Right lobe of liver (tissue), 6 donors: ENCODE measurements around the gene CACNA1E. TPM values are rescaled to one million over a fixed set of nuclear protein-coding genes. Genes with fewer than 3 reads are reported as not detected.

Experiments used
- ATAC-seq, 4 donors: fragments of 200-7000 bp; cut with Tn5 transposase; one replicate each; pipeline ENCODE4 v1.9.1; 2020; ENCODE audit warnings: mild to moderate bottlenecking in 4 of 4, moderate library complexity in 4 of 4
- DNase-seq, 3 donors: peaks; one replicate each; pipeline ENCODE4 v3.0.0-alpha.2; 2020
- H3K27ac ChIP-seq, 3 donors: fragments of 200-600 bp; one replicate each; pipeline ENCODE4 v1.8.0; 2022
- H3K27me3 ChIP-seq, 2 donors: fragments of 200-600 bp; one replicate each; pipeline ENCODE4 v1.8.0; 2022
- H3K36me3 ChIP-seq, 4 donors: fragments of 200-600 bp; sonication (generic) in 1 of 4; one replicate each; pipeline versions ENCODE4 v1.5.1 to v1.8.0; 2017 to 2022; ENCODE audit warnings: control low read depth in 1 of 4
- H3K4me1 ChIP-seq, 4 donors: fragments of 200-600 bp; sonication (generic) in 1 of 4; one replicate each; pipeline versions ENCODE4 v1.5.1 to v1.8.0; 2017 to 2022; ENCODE audit warnings: control low read depth in 1 of 4
- H3K4me3 ChIP-seq, 3 donors: fragments of 200-600 bp; one replicate each; pipeline ENCODE4 v1.8.0; 2022
- H3K9me3 ChIP-seq, 4 donors: fragments of 200-600 bp; sonication (generic) in 1 of 4; one replicate each; pipeline versions ENCODE4 v1.5.1 to v1.8.0; 2017 to 2022; ENCODE audit warnings: control low read depth in 1 of 4
- POLR2A ChIP-seq: fragments of 450-650 bp; IDR thresholded peaks from one replicate; pipeline ENCODE4 v1.6.1; 2017; ENCODE audit warnings: antibody characterized with exemption, mild to moderate bottlenecking
- WGBS: methylation state at CpG from one replicate; pipeline ENCODE4 v1.1.6; 2018; ENCODE audit warnings: low coverage, low lambda C conversion rate; ENCODE audit not compliant: insufficient coverage; ENCODE audit errors: missing lambda C conversion rate; 5-methylcytosine and 5-hydroxymethylcytosine counted together
- intact Hi-C, 2 donors: fragments of 100-400 bp; cut with DNase I; formaldehyde crosslinking; loops; one replicate each; pipeline versions ENCODE4 v1.11.2 to v1.14.1; 2022
- total RNA-seq, 6 experiments: library from RNA; depleted of rRNA in 2 of 6; stranded (reverse); fragments of >200 nt in 2 of 6; fragmentation: NEBNext Ultra II Directional in 3 of 6; extraction: Animal tissue kit (Norgen Biotek cat#: 25700) in 3 of 6; gene quantifications; one replicate each; pipeline versions ENCODE4 v1.1.0 to v1.2.4, GENCODE V29; 2016 to 2023
- TF ChIP-seq, protein P1 (sequence below), 4 donors: fragments of 200-600 bp in 3 of 4; fragments of 450-650 bp in 1 of 4; IDR thresholded peaks; one replicate each; pipeline versions ENCODE4 v1.5.1 to v1.8.0; 2016 to 2022; ENCODE audit warnings: antibody characterized with exemption in 4 of 4, mild to moderate bottlenecking in 2 of 4
- donor health status: DM: no; HTN: yes; CAD: no.
- donor health status: DM: no; HTN: no; CAD: no.
- donor health status: DM: no; HTN: no; CAD: no.
- donor health status: DM: no; HTN: yes; CAD: no.
- donor health status: DM: no; HTN: yes; CAD: no.

CACNA1E gene
- total RNA-seq, 6 experiments from 2014 or later: 0.05 to 0.09 (median 0.06) TPM; not detected in 2

- no peak for TF ChIP-seq POLR2A
- TF ChIP-seq, protein P1, sequence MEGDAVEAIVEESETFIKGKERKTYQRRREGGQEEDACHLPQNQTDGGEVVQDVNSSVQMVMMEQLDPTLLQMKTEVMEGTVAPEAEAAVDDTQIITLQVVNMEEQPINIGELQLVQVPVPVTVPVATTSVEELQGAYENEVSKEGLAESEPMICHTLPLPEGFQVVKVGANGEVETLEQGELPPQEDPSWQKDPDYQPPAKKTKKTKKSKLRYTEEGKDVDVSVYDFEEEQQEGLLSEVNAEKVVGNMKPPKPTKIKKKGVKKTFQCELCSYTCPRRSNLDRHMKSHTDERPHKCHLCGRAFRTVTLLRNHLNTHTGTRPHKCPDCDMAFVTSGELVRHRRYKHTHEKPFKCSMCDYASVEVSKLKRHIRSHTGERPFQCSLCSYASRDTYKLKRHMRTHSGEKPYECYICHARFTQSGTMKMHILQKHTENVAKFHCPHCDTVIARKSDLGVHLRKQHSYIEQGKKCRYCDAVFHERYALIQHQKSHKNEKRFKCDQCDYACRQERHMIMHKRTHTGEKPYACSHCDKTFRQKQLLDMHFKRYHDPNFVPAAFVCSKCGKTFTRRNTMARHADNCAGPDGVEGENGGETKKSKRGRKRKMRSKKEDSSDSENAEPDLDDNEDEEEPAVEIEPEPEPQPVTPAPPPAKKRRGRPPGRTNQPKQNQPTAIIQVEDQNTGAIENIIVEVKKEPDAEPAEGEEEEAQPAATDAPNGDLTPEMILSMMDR (IDR thresholded peaks at IDR 0.05): no peak
- Histone ChIP-seq H3K4me3 (no peak overlapping the region), H3K27ac (no peak overlapping the region), H3K36me3 (no peaks in the 10 kb centered on the region), H3K27me3 (no peaks in the 10 kb centered on the region), H3K4me1 (no peaks in the 10 kb centered on the region), H3K9me3 (no peaks in the 10 kb centered on the region)
- ATAC-seq (no peak), DNase-seq (no peak)
- whole genome bisulfite sequencing: 52% methylated on average over 2 of the region's 2 CpGs
- intact Hi-C loops: no loop called here
Measured at GRCh38 chr1:181458419-181458818, 24.9 kb upstream of the CACNA1E start.

- ATAC-seq (no peak), DNase-seq (no peak)
- no CpG with 5 or more reads among the region's 2 CpGs for WGBS
- H3K27me3 ChIP-seq: no peaks in the 10 kb centered on the region
- H3K36me3 ChIP-seq: no peaks in the 10 kb centered on the region
- no peak overlapping the region for H3K27ac ChIP-seq
- no peaks in the 10 kb centered on the region for H3K9me3 ChIP-seq
- H3K4me3 ChIP-seq: no peak overlapping the region
- no peaks in the 10 kb centered on the region for H3K4me1 ChIP-seq
- no peak for TF ChIP-seq POLR2A
- TF ChIP-seq, protein P1 (IDR thresholded peaks at IDR 0.05): no peak
- intact Hi-C loops: no loop called here
Measured at GRCh38 chr1:181459067-181459466, 24.2 kb upstream of the CACNA1E start.

- no peak for ATAC-seq
- no peak overlapping the region for H3K4me3 ChIP-seq
- no peak for TF ChIP-seq POLR2A
- TF ChIP-seq, protein P1 (IDR thresholded peaks at IDR 0.05): no peak
- no peaks in the 10 kb centered on the region for H3K27me3 ChIP-seq
- intact Hi-C loops: loop anchor here in 1 of 2 donors (10.0 kb wide), 1 partner anchor 475 kb away; no protein-coding TSS in a partner anchor
- 74% methylated on average over 5 of the region's 5 CpGs for WGBS
- H3K27ac ChIP-seq: no peak overlapping the region
- H3K4me1 ChIP-seq: no peaks in the 10 kb centered on the region
- no peaks in the 10 kb centered on the region for H3K36me3 ChIP-seq
- H3K9me3 ChIP-seq: no peaks in the 10 kb centered on the region
- DNase-seq: no peak
Measured at GRCh38 chr1:181469829-181470228, 13.5 kb upstream of the CACNA1E start.

DNA sequence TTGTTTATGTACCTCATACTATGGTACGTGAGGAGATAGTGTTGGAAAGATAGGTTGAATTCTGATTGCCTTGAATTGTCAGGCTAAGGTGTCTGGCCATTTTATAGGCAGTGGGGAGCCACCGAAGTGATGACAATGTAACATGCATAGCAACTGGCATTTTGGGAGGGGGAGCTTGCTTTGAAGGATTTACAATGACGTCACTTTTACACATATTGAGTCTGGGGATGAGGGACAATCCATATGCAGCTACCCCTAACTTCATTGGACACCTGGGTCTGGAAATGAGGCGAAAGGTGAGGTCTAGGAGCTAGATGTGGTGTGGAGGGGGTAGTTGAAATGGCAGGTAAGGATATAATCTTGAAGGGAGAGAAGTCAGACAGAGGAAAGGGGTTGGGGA is 7.7 kb upstream of the CACNA1E start:
- no peak for DNase-seq
- no peak for ATAC-seq
- WGBS: 31% methylated on average over 4 of the region's 4 CpGs
- H3K36me3 ChIP-seq: no peaks in the 10 kb centered on the region
- H3K27me3 ChIP-seq: no peaks in the 10 kb centered on the region
- no peaks in the 10 kb centered on the region for H3K4me1 ChIP-seq
- no peak overlapping the region for H3K4me3 ChIP-seq
- TF ChIP-seq, protein P1 (IDR thresholded peaks at IDR 0.05): no peak
- TF ChIP-seq POLR2A: no peak
- no peak overlapping the region for H3K27ac ChIP-seq
- intact Hi-C loops: loop anchor here (5.0 to 10.0 kb wide), 2 partner anchors 202 to 469 kb away; no protein-coding TSS in a partner anchor
- no peaks in the 10 kb centered on the region for H3K9me3 ChIP-seq

DNA sequence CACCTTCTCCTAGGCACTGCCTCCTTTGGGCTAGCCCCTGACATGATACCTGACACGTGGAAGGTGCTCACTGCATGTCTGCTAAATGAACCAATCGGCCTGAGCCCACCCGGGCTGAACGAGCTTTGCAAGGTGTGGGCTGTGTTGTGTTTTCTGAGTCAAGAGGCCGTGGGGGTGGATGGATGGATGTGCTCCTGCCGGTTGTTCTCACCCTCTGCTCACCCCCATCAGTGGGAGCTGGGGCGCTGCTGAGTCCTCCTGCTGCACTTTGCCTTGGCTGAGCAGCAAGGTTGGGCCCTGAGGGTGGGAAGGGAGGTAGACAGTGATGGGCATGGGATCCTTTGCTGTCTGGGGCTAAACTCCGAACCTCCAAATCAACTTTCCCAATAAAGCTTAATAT is 6.7 kb upstream of the CACNA1E start:
- no peak overlapping the region for H3K27ac ChIP-seq
- DNase-seq (no peak), ATAC-seq (no peak)
- no peak overlapping the region for H3K4me3 ChIP-seq
- H3K4me1 ChIP-seq: no peaks in the 10 kb centered on the region
- no peaks in the 10 kb centered on the region for H3K9me3 ChIP-seq
- no peaks in the 10 kb centered on the region for H3K27me3 ChIP-seq
- TF ChIP-seq, protein P1 (IDR thresholded peaks at IDR 0.05): no peak
- TF ChIP-seq POLR2A: no peak
- intact Hi-C loops: loop anchor here (5.0 to 10.0 kb wide), 2 partner anchors 201 to 468 kb away; no protein-coding TSS in a partner anchor
- WGBS: 33% methylated on average over 7 of the region's 8 CpGs
- H3K36me3 ChIP-seq: no peaks in the 10 kb centered on the region
